NCI-H2081 treated with DMSO at 0.1 percent for 48 hours (cell line): ENCODE measurements around the gene SYNC.

ENCODE experiments used
- DNase-seq: peaks from one replicate; lab custom pipeline; 2025; lab: John Stamatoyannopoulos, UW

SYNC gene

DNA sequence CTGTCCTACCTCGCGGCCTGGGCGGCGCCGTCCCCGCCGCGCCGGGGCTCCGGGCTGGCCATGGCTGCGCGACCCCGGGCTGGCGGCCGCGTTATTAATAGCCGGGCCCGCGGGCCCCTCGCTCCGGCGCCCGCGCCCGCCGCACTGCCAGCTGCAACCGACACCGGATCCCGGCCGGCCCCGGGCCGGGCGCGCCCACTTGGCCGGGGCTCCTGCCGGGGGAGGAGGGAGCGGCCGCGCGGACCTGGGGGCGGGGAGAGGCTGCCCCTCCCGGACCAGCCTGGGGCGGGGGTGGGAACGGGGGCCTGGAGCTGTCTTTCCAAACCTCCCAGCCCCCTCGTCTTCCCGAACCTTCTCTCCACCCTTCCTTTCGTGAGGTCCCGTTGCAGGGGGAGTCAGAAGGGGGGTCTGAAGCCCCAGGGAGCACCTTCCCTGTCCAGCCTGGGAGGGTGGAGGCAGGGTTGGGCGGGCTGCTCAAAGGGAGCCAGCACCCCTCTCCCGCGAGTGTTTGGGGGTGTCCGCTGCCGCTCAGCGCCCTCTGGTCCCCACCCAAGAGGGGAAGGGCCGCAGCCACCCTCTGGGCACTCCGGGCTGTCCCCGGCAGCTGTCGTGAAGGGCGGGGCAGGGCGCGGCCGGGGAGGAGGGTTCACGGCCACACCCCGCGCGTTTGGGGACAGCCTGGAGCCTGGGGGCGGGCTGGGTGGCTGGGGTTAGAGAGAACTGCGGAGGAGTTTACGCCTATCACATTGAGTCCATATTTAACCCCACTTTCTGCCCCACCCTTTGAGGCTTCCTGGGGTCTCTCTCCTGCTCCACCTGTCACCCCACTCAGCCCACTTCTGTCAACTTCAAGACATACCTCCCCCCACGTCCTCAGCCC lies at the start of gene SYNC:
Gene SYNC (minus strand): TSS at position 172 of the 880 bp plus-strand sequence. CDS start 110 bp downstream, at position 62.
- DNase-seq = no peak

DNA sequence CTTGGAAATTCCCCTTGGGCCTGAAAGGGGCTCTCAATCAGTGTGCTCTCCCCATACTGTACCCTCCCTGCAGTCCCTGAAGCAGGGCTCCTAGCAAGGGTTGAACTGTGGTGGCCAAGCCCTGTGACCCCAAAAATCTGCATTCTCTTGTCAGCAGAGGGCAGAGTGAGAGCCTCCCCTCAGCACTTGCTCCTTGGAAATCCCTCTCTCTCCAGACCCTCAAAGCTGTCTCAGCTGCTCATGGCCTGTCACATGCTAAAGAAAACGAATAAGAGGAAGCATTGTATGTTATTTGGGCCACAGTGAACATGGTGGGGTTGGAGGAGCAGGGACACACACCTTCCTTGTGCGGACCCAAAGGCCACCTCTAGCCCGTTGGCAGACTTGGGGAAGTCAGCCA lies 47.2 kb upstream of the SYNC start:
- DNase-seq = no peak

DNA sequence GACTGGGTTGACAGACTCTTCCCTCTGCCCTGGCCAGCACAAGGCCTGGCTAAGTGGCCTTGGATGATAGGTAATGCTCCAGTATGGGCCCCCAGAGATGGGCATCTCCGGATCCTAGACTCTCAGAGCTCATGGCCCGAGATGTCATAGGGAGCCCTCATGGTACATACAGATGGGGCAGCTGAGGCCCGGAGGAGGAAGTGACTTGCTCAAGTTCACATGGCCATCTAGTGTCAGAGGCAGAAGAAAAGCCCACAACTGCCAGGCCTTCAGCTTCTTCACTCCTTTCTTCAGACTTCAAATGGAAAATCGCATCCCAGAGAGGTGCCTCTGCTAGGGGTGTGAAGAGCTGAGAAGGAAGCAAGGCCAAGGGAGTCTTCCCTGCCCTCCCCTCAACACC lies 46.8 kb upstream of the SYNC start:
- DNase-seq = no peak

DNA sequence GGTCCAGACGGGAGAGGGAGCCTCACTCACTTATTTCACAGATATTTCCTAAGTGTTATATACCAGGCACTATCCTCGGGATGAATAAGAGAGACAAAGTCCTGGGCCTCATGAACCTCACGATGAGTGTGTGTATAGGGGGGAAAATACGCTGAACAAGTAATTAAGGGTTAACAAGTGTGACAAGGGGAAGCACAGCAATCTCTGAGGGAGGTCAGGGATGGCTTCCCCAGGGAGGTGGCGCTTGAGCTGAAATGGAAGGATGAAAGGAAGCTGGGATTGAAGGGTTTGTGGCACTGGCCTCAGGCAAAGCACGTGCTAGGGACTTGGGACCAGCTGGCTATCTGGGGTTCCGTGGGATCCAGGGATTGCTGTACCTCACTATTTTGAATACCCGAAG lies 46.4 kb upstream of the SYNC start:
- DNase-seq = no peak

DNA sequence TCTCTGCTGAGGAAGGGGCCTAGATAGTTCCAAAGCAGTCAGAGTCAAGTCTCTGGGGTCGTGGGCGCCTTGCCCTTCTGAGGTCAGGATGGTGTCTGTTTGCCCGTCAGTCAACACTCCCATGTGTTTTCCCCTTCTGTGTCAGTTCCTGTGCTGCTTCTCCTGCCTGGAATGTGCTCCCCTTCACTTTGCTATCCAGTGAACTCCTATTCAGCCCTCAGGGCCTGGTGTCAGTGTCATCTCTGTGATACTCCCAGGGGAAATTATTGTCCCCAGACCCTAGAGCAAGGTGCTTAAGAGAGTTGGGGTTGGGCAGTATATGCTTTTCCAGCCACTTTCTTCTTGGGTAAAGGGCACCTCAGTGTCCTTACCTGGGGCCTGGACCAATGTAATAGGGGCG lies 45.8 kb upstream of the SYNC start:
- DNase-seq = no peak

DNA sequence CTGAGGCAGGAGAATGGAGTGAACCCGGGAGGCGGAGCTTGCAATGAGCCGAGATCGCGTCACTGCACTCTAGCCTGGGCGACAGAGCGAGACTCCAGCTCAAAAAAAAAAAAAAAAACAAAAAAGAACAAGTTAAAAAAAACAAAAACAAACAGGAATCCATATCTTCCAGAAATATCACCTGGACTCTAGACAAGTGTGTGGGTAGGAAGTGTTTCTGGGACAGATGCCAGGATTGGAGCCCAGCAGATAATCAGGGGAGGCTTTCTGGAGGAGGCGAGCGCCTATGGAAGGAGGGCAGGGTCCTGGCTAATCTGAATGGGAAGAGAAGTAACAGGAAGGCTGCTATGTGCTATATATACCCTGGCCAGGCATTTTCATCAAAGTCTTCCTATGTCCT lies 43.6 kb upstream of the SYNC start:
- no peak for DNase-seq

DNA sequence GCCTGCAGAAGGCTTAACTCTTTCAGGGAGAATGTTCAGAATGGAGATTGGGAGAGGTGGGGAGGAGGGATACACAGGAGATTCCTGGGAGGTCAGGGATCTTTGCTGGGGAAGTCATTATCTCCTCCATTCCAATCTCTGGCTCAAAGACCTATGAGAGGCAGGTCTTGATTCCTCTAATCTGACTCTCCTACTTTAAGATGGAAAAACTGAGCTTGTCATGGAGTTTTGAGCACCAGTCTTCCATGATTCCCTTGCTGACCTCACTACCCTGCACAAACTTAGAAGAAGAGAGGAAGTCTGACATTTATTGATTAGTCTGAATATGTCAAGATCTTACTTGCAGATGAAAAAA lies 41.5 kb upstream of the SYNC start:
- no peak for DNase-seq

DNA sequence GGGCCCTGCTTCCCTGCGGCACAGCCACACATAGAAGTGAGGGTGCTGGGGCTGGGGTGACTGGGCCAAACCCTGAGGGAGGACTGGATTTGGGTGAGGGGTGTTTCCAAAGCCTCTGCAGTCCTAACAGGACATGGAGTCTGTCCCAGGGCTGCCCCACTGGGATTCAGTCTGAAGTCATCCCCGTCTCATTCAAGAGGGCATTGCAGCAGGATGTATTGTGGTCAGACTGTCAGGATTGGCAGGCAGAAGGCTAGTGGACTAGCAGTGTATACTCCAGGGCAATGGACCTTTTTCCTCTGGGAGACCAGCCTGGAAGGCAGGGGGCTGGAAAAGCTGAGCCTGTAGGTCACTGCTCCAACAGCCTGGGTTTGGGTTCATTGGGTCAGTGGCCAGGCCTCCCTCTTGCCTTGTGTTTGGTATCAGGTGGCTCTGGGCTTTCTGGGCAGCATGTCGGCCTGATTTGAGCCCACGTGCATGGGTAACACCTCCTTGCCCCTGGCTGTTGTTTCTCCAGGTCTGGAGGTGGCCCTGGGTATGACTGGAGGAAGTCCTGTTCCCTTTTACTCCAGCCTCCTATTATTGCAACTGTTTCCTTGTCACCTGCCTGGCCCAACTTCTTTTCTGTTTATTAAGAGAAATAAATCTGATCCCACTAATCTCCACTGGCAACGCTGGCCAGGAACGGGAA lies 41.0 kb upstream of the SYNC start:
- no peak for DNase-seq

DNA sequence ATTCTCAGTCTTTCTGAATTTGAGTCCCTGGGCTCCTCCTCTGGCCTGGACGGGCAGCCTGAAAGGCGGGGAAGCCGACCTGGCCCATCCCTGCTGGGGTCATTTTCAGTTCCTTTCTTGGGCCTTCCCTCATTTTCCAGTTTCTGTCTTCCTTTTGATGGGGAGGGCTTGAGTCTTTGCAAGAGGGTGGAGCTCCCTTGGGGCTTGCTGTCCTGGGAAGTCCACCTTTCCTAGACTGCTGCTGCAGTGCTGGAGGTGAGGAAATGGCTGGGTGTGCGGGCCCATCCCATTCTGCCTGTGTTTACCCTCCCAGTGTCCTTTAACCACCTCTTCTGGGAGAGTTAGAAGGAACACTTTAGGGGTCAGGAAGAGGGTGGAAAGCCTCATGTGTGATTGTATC lies 40.4 kb upstream of the SYNC start:
- DNase-seq = no peak

DNA sequence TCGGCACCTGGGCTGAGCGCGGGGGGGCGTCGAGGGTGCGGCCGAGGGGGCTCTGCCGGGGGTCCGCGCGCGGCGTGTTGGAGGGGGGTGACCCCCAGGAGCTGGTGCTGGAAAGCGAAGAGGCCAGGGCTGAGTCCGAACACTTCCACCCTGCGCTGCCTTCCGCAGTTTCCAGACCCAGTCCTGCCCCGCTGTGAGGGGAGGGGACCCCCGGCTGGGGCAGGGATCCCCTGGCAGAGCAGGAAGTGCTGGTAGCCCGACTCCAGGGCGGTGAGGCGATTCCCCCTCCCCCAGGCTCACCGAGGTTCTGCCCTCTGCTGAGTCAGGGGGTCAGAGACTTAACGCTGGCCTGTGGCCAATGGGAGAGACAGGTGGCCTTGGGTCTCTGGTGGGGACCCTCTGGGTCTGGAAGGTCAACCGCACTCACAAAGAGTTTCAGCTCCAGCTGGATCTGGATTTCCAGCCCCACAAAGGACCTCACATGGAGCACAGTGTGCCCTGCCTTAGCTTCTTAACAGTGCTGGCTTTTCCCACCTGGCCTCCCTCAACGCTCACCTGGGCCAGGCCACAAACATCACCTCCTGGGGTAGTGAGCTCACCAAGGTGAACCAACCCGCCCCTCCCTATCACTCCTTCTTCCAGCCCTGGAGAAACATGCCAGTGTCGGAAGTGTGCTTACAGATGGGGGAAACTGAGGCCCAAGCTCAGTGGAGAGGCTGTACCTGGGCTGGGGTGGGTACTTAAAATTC lies 39.8 kb upstream of the SYNC start:
- DNase-seq = no peak

DNA sequence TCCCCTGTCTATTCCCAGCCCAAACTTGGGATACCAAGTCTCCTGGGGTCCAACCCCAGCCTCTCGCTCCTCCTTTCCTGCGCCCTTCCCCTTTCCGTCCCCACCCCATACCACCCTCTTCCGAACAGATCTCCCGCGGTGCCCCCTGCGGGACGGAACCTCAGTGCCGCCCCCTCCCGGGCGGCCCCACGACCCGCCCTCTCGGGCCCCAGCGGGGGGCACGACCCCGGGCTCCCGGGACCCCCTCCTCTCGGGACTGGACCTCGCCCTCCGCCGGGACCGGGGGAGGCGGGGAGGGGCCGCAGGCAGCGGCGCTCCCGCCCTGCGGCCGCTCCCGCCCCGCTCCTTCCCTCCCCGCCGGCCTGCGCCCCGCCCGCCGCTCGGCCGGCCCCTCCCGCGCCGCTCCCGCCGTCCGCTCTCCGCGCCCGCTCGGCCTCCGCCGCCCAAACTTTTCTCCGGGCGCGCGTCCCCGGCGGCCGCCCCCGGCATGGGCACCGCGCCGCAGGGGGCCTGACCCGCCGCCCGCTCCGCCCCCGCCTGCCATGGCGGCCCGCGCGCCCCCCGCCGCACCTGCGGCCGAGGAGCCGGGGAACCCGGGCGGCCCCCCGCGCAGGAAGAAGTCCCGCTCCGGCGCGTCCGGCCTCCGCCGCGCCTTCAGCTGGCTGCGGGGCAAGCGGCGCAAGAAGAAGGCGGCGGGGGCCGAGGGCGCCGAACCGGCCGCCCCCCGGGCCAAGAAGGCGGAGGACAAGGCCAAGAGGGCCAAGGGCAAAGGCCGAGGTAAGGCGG lies 39.0 kb upstream of the SYNC start:
- no peak for DNase-seq

DNA sequence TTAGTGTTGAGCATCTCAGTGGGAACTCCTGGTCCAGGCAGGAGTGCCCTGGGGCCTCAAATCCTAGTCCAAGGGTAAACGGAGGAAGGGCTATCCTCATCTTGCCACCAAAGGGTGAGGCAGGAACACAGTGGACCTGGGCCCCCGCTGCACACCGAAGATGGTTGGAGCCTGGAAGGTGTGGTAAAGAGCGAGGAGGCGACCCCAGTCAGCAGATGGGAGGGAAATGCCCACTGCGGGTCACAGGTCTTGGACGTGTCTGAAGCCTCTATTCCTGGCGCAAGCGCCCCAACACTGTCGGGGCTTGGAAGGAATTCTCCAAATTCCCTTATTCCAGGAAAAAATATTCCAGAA lies 38.5 kb upstream of the SYNC start:
- DNase-seq = no peak

DNA sequence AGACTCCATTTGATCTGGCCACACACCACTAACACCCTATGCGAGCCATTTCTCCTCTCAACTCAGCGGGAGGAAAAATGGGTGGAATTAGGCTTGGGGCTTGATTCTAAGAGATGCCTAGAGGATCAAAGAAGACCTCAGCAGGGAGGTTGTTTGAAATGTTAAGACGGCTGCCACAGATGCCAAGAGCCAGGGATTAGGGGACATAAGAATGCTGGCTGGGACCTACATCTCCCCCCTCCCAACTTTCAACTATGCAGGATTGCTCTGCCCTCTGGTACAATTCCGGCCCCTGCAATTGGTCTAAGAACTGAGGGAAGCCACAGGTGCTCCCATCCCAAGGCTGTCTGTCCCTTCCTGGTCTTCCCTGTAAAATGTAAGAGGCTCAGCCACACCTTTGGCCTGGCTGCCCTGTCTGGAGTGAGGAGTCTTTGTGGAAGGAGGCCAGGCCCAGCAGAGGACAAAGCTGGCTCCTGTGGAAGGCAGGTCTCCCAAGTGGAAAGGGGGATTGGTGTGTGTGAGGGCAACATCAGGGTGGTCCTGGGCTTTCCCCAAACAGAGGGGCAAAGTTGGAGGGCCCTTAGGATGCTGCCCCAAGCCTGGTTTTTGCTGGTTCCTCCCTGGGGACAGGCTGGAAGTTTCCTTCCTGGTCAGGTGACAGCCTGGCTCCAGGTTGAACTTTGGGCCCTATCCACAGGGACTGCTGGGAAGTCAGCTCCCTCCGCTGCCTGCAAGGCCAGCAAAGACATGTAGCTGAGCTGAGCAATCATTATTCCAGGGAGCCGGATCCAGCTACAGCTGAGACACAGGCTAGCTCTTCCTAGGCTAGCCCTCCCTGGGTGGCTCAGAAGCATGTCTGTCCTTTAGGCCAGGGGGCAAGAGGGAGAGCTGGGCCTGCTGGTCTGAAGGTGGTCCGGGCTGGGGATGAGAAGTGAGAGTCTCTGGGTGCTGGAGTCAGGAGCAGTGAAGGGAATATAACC lies 34.5 kb upstream of the SYNC start:
- DNase-seq = no peak

DNA sequence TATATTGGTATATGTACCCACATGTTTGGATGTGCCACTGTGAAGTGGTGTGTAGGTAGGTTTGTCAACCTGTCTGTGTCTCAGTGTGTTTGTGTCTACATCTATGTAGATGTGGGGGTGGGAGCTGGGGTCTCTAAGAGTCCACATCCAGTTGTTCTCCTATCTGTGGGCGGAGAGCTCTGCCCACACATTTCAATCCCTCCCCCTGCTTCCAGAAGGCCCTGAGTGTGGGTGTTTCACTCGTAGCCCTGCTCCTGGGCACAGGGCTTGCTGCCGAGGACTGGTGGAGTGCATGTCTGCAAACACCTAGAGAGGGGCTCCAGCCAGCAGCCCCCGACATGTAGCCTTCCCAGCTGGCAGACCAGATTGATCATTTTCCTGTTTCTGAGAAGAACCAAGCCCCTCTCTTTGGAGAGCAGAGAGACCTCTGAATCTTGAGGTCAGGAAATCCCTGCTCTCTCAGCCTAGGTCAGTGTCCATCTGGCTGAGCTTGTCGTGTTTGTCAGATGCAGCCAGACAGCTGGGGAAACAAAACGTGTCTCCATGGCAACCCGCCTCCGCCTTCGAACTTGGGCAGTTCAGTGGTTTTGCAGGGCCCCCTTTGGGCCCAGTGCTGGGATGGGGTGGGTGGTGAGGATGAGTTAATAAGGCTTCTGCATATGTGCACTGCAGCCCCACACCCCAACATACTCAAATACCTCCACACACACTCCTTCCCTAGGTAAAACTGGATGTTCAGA lies 31.2 kb upstream of the SYNC start:
- no peak for DNase-seq

DNA sequence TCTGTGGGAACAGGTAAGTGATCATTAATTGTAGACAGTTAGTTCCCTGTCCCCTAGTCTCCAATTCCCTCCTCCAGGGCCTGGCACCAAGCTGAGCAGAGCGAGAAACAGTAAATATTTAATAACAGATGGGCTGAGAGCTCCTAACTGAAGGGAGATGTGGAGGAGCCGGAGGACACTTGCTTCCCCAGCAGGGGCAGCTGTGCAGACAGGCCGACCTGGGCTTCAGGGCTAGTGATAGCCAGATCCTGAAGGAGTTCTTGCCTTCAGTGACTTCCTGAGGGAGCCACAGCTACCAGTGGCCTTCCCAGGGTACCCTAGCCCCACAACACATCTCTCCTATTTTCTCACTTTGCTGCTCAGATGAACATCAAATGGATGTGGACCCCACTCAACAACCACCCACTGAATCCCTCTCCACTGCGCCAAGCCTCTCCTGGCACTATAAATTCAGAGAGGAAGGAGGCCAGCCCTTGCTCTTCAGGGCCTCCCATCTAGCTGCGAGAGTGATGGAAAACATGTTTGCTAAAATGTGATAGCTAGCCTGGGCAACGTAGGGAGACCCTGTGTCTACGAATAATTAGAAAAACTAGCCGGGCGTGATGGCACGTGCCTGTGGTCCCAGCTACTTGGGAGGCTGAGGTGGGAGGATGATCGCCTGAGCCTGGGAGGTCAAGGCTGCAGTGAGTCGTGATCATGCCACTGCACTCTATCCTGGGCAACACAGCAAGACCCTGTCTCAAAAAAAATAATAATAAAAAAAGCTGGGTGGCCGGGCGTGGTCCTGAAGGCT lies 26.9 kb upstream of the SYNC start:
- DNase-seq = no peak

DNA sequence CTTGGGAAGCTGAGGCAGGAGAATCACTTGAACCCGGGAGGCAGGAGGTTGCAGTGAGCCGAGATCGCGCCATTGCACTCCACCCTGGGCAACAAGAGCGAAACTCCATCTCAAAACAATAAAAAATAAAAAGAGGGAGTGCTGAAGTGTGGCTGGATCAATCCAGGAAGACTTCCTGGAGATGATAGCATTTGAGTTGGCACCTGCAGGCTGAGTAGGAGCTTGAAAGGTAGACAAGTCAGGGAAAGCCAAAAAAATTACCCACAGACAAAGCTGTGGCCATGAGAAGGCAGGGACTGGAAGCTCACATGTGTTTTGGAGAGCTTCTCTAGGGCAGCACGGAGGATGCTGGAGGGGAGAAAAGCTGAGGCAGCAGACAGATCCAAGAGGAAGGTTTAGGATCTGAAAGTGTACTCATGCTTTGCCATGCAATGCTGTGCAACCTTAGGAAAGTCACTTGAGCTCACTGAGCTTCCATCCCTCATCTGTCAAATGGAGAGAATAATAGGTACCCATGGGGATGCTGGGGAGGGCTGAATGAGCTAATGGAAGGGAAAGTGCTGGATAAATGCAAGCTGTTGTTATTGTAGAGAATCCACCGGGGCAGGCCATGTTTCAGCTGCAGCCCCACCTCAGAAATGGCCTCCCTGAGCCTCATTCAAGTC lies 26.0 kb upstream of the SYNC start:
- no peak for DNase-seq

DNA sequence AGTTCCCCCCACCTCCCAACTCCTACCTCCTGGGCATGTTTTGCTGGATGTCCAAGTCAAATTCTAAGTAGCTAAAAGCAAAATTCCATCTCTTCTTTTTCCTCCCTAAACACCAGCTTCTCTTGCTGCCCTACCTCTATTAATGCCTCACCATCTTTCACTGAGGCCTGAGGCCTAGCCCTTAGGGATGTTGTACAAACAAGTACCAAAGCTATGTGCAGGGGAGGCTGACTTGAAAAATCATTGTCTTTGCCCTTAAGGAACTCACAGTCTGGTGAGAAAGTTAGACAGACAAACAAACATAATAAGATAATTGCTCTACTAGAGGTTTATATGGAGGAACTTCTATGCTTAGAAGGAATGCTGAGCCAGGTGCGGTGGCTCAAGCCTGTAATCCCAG lies 25.3 kb upstream of the SYNC start:
- DNase-seq = no peak

DNA sequence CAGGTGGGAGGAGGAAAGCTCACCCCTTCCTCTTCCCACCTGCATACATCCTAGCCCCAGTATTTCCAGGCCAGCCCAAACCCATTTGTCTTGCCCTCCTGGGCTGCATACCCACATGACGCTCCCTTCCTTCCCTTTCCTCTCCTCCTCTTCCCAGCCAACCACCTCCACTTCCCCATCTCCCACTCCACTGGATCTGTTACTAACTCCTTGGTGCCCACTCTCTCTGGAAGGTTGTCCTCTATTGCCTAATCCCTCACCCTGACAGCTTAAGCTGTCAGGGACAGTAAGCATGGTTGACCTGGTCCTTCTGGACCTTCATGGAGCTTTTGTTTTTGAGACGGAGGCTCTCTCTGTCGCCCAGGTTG lies 23.0 kb upstream of the SYNC start:
- no peak for DNase-seq
